Vagina (tissue), 2 donors: ENCODE measurements around the gene SPOCK3. TPM values are rescaled to one million over a fixed set of nuclear protein-coding genes. Genes with fewer than 3 reads are reported as not detected.

Source experiments
- DNase-seq, 2 donors: peaks; one replicate each; pipeline ENCODE4 v3.0.0-alpha.2; 2017; ENCODE audit errors: extremely low spot score in 2 of 2
- H3K27ac ChIP-seq: fragments of 200-600 bp; sonication (generic); one replicate; pipeline ENCODE4 v1.5.1; 2019
- H3K27me3 ChIP-seq: fragments of 200-600 bp; sonication (generic); one replicate; pipeline ENCODE4 v1.5.1; 2019
- H3K36me3 ChIP-seq, 2 donors: fragments of 200-600 bp; sonication (generic); one replicate each; pipeline ENCODE4 v1.5.1; 2017 to 2019
- H3K4me1 ChIP-seq: fragments of 200-600 bp; sonication (generic); one replicate; pipeline ENCODE4 v1.5.1; 2019
- H3K4me3 ChIP-seq, 2 donors: fragments of 200-600 bp; sonication (generic); 1 replicate in 1 of 2; 2 replicates in 1 of 2; pipeline ENCODE4 v1.5.1; 2016 to 2019
- H3K9me3 ChIP-seq: fragments of 200-600 bp; sonication (generic); one replicate; pipeline ENCODE4 v1.5.1; 2019
- POLR2A ChIP-seq, 2 donors: fragments of 450-650 bp; IDR thresholded peaks; one replicate each; pipeline ENCODE4 v1.6.1; 2017; ENCODE audit warnings: antibody characterized with exemption in 2 of 2, mild to moderate bottlenecking in 2 of 2, moderate library complexity in 2 of 2
- POLR2AphosphoS5 ChIP-seq, 2 donors: sonication (generic); formaldehyde crosslinking; IDR thresholded peaks; one replicate each; pipeline ENCODE4 v1.9.0; 2017; ENCODE audit warnings: antibody characterized with exemption in 2 of 2, mild to moderate bottlenecking in 2 of 2, low read depth in 1 of 2; ENCODE audit not compliant: insufficient read depth in 1 of 2
- intact Hi-C: fragments of 100-400 bp; cut with DNase I; formaldehyde crosslinking; loops from one replicate; pipeline ENCODE4 v1.15.1; 2023
- total RNA-seq: library from RNA; depleted of rRNA; stranded (reverse); fragments of >200 nt; gene quantifications from one replicate; pipeline ENCODE4 v1.2.3, GENCODE V29; 2016
- TF ChIP-seq, protein P1 (sequence below), 3 experiments: fragments of 450-650 bp in 2 of 3; fragments of 200-600 bp in 1 of 3; sonication (generic) in 1 of 3; IDR thresholded peaks; one replicate each; pipeline ENCODE4 v1.5.1; 2017 to 2019; ENCODE audit warnings: antibody characterized with exemption in 3 of 3, mild to moderate bottlenecking in 2 of 3, moderate library complexity in 2 of 3

SPOCK3 gene
- total RNA-seq, 1 donor from 2014 or later, result 0.74 TPM

GRCh38 chr4:167143018-167143417 lies 91.3 kb downstream of the SPOCK3 start:
- intact Hi-C loops, result no loop called here
- H3K9me3 ChIP-seq, result no peaks in the 10 kb centered on the region
- H3K27ac ChIP-seq, result no peak overlapping the region
- DNase-seq, result no peak
- H3K4me3 ChIP-seq, result no peak overlapping the region
- no peaks in the 10 kb centered on the region for H3K4me1 ChIP-seq
- TF ChIP-seq, protein P1, sequence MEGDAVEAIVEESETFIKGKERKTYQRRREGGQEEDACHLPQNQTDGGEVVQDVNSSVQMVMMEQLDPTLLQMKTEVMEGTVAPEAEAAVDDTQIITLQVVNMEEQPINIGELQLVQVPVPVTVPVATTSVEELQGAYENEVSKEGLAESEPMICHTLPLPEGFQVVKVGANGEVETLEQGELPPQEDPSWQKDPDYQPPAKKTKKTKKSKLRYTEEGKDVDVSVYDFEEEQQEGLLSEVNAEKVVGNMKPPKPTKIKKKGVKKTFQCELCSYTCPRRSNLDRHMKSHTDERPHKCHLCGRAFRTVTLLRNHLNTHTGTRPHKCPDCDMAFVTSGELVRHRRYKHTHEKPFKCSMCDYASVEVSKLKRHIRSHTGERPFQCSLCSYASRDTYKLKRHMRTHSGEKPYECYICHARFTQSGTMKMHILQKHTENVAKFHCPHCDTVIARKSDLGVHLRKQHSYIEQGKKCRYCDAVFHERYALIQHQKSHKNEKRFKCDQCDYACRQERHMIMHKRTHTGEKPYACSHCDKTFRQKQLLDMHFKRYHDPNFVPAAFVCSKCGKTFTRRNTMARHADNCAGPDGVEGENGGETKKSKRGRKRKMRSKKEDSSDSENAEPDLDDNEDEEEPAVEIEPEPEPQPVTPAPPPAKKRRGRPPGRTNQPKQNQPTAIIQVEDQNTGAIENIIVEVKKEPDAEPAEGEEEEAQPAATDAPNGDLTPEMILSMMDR (IDR thresholded peaks at IDR 0.05), result no peak
- no peak for TF ChIP-seq POLR2AphosphoS5 (IDR thresholded peaks at IDR 0.05; ENCODE audit: insufficient read depth in 1 of 2, low read depth in 1 of 2)
- no peak for TF ChIP-seq POLR2A (IDR thresholded peaks at IDR 0.05)
- no peaks in the 10 kb centered on the region for H3K27me3 ChIP-seq
- H3K36me3 ChIP-seq, result no peaks in the 10 kb centered on the region

DNA sequence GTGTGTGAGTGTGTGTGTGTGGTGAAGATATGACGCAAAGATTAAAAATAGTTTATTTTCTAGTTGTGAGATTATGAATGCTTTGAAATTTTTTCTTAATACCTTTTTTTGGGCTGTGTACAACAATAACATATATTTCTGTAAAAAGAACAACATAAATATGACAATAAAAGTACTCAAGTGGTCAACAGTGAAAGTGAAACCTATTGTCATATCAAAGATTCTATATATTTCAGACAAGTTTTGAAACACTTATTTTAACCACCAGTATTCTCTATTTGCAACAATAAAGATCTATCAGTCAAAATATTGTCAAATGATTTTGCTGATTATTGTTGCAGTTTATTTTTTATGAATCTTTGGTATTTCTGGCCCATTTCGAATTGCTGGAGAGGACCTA lies 98.0 kb downstream of the SPOCK3 start:
- no peak for DNase-seq
- no peak for TF ChIP-seq POLR2AphosphoS5 (IDR thresholded peaks at IDR 0.05; ENCODE audit: insufficient read depth in 1 of 2, low read depth in 1 of 2)
- TF ChIP-seq, protein P1 (IDR thresholded peaks at IDR 0.05), result no peak
- TF ChIP-seq POLR2A (IDR thresholded peaks at IDR 0.05), result no peak

DNA sequence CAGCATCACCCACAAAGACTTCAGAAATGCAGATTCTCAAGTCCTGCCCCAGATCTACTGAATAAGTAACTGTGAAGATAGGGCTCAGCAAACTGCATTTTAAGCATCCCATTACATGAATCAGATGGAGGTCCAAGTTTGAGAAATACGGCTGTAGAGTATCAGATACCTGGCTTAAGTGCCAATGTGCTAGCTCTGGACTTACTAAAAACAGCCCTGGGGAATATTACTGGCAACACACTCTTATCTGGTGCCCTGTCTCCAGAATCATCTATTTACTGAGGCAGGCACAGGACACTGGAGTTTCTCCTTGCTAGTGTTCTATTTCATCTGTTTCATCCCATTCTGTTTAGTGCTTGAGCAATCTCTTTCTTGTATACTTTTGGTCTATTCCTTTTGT lies 105.1 kb downstream of the SPOCK3 start:
- intact Hi-C loops, result no loop called here
- no peak for DNase-seq
- Histone ChIP-seq H3K27me3 (no peaks in the 10 kb centered on the region), H3K36me3 (no peaks in the 10 kb centered on the region), H3K27ac (no peak overlapping the region), H3K4me1 (no peaks in the 10 kb centered on the region), H3K9me3 (no peaks in the 10 kb centered on the region), H3K4me3 (no peak overlapping the region)
- TF ChIP-seq, protein P1 (IDR thresholded peaks at IDR 0.05), result no peak
- TF ChIP-seq POLR2AphosphoS5 (IDR thresholded peaks at IDR 0.05; ENCODE audit: insufficient read depth in 1 of 2, low read depth in 1 of 2) (no peak), POLR2A (IDR thresholded peaks at IDR 0.05) (no peak)

More for the DNA sequence above, 98.0 kb downstream of the SPOCK3 start:
- Histone ChIP-seq H3K4me1 (no peaks in the 10 kb centered on the region), H3K9me3 (no peaks in the 10 kb centered on the region), H3K27ac (no peak overlapping the region), H3K27me3 (no peaks in the 10 kb centered on the region), H3K36me3 (no peaks in the 10 kb centered on the region), H3K4me3 (no peak overlapping the region)
- intact Hi-C loops, result no loop called here

DNA sequence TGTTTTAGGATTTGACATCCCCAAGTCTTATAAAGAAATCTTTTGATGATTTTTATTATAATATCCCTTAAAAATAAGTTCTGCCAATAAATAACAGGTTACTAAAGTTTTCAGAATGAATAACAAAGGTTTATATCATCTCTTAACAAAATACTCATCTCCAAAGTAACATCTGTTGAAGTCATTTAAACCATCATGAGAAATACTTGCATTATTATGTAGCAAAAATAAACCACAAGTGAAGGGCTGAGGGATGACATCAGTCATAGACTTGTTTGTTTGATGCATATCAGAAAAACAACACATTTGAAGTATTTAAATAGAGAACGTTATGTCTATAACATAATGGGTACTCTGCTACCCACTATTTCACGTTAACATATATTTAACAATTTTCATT lies 114.9 kb downstream of the SPOCK3 start:
- Histone ChIP-seq H3K9me3 (no peaks in the 10 kb centered on the region), H3K36me3 (no peaks in the 10 kb centered on the region), H3K4me1 (no peaks in the 10 kb centered on the region), H3K27ac (no peak overlapping the region), H3K4me3 (no peak overlapping the region), H3K27me3 (no peaks in the 10 kb centered on the region)
- intact Hi-C loops, result no loop called here
- no peak for DNase-seq
- TF ChIP-seq POLR2AphosphoS5 (IDR thresholded peaks at IDR 0.05; ENCODE audit: insufficient read depth in 1 of 2, low read depth in 1 of 2) (no peak), POLR2A (IDR thresholded peaks at IDR 0.05) (no peak)
- TF ChIP-seq, protein P1 (IDR thresholded peaks at IDR 0.05), result no peak

DNA sequence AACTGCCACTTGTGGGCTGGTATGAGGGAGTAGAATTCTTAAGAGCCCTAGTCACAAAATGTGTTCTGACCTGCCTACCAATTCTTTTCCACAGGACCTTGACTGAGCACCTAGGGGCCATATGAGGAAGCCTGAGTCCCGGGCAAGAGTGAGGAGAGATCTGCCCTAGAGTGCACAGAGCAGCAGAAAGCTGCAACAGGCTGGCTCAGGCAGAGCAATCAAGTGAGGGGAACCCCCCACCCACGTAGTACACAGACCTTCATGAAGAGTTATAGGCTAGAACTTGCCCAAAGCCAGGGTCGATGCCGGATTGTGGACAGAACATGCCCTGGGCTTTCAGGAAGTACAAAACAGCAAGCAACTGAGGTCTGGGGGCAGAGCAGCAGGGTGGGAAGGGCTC lies 117.0 kb downstream of the SPOCK3 start:
- DNase-seq, result no peak
- no peak for TF ChIP-seq POLR2AphosphoS5 (IDR thresholded peaks at IDR 0.05; ENCODE audit: insufficient read depth in 1 of 2, low read depth in 1 of 2)
- TF ChIP-seq, protein P1 (IDR thresholded peaks at IDR 0.05), result no peak
- TF ChIP-seq POLR2A (IDR thresholded peaks at IDR 0.05), result no peak
- H3K27me3 ChIP-seq, result no peaks in the 10 kb centered on the region
- no peaks in the 10 kb centered on the region for H3K4me1 ChIP-seq
- H3K4me3 ChIP-seq, result no peak overlapping the region
- no peaks in the 10 kb centered on the region for H3K36me3 ChIP-seq
- H3K27ac ChIP-seq, result no peak overlapping the region
- no peaks in the 10 kb centered on the region for H3K9me3 ChIP-seq
- intact Hi-C loops, result no loop called here
